Astrocyte of the spinal cord (primary cell): ENCODE measurements around the gene PCID2.

Source experiments
- DNase-seq: peaks from one replicate; pipeline ENCODE4 v3.0.0; 2011; ENCODE audit warnings: low read depth, low spot score
- H3K4me3 ChIP-seq: 2 replicates; pipeline ENCODE4 v1.5.1; 2011; ENCODE audit warnings: low read depth, mild to moderate bottlenecking, low read length, moderate library complexity
- in situ Hi-C: cut with HindIII; loops from 2 replicates; pipeline ENCODE4 v1.10.0; 2017; ENCODE audit warnings: low sequenced_read_pairs
- TF ChIP-seq, protein P1 (sequence below): IDR thresholded peaks from 2 replicates; pipeline ENCODE4 v1.5.1; 2012; ENCODE audit warnings: low read depth, mild to moderate bottlenecking, low read length, inconsistent platforms

PCID2 gene

DNA sequence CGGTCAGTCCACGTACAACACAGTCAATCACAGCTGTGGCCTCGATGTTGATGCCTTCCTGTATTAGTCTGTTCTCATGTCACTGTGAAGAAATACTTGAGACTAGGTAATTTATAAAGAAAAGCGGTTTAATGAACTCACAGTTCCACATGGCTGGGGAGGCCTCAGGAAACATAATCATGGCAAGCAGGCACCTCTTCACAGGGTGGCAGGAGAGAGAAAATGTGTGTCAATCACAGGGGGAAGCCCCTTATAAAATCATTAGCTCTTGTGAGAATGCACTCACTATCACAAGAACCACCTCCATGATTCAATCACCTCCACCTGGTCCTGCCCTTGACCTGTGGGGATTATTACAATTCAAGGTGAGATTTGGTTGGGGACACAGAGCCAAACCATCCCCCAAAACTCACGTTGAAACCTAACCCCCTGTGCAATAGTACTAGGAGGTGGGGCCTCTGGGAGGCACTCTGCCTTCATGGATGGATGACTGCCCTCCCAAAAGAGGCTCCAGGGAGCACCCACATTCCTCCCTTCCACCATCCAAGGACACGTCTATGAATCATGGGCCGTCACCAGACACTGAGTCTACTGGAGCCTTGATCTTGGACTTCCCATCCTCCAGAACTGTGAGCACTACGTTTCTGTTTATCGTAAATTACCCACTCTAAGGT lies 52.4 kb downstream of the PCID2 start:
- TF ChIP-seq, protein P1, sequence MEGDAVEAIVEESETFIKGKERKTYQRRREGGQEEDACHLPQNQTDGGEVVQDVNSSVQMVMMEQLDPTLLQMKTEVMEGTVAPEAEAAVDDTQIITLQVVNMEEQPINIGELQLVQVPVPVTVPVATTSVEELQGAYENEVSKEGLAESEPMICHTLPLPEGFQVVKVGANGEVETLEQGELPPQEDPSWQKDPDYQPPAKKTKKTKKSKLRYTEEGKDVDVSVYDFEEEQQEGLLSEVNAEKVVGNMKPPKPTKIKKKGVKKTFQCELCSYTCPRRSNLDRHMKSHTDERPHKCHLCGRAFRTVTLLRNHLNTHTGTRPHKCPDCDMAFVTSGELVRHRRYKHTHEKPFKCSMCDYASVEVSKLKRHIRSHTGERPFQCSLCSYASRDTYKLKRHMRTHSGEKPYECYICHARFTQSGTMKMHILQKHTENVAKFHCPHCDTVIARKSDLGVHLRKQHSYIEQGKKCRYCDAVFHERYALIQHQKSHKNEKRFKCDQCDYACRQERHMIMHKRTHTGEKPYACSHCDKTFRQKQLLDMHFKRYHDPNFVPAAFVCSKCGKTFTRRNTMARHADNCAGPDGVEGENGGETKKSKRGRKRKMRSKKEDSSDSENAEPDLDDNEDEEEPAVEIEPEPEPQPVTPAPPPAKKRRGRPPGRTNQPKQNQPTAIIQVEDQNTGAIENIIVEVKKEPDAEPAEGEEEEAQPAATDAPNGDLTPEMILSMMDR: no peak
- in situ Hi-C loops: no loop called here
- no peak for DNase-seq
- H3K4me3 ChIP-seq: no peak overlapping the region

DNA sequence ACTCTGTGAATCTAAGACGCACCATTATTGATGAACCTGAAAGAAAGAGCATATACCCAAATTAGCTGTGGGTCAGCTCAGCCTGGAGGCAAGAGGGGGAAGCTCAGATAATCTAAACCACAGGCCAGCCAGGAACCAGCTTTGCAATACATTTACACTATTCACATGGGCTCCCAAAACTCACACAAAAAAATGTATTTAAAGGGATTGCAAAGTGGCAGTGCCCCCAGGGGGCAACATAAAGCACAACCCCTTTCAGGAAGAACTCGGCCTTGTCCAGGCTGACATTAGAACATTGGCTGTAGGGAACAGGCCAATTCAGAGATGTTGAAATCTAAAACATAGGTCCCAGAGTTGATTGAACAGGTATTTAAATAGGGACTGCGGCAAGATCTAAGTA lies 53.3 kb downstream of the PCID2 start:
- TF ChIP-seq, protein P1: no peak
- no peak overlapping the region for H3K4me3 ChIP-seq
- in situ Hi-C loops: no loop called here
- DNase-seq: no peak

DNA sequence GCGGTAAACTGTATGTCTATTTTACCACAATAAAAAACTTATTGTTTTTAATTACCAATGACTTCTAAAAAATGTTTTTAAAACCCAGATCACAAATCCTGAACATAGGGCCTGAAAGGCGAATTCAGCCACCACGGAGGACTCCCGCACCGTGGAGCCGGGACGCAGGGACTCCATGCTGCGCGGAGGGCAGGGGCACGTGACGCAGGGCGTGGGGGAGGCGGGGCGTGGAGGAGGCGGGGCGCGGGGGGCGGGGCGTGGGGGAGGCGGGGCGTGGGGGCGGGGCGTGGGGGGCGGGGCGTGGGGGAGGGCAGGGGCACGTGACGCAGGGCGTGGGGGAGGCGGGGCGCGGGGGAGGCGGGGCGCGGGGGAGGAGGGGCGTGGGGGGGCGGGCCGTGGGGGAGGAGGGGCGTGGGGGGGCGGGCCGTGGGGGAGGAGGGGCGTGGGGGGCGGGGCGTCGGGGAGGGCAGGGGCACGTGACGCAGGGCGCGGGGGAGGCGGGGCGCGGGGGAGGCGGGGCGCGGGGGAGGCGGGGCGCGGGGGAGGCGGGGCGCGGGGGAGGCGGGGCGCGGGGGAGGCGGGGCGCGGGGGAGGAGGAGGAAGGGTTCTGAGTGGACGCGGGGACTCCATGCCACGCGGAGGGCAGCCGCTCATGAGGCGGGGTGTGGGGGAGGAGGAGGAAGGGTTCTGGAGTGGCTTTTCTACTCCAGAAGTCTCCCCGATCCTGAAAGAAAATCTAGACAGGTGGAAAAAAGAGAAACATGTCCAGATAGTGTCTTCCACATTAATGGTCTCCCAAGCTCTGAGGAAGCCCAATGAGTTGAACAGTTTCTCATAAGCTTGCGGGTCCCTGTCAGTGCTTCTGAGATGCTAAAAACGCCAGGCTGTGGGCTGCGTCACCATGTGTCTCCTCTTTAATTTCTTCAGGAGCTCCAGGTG lies 54.4 kb downstream of the PCID2 start:
- peak overlapping the region; percentile 25 for H3K4me3 ChIP-seq
- in situ Hi-C loops: no loop called here
- TF ChIP-seq, protein P1: no peak
- peak; percentile 64 for DNase-seq

DNA sequence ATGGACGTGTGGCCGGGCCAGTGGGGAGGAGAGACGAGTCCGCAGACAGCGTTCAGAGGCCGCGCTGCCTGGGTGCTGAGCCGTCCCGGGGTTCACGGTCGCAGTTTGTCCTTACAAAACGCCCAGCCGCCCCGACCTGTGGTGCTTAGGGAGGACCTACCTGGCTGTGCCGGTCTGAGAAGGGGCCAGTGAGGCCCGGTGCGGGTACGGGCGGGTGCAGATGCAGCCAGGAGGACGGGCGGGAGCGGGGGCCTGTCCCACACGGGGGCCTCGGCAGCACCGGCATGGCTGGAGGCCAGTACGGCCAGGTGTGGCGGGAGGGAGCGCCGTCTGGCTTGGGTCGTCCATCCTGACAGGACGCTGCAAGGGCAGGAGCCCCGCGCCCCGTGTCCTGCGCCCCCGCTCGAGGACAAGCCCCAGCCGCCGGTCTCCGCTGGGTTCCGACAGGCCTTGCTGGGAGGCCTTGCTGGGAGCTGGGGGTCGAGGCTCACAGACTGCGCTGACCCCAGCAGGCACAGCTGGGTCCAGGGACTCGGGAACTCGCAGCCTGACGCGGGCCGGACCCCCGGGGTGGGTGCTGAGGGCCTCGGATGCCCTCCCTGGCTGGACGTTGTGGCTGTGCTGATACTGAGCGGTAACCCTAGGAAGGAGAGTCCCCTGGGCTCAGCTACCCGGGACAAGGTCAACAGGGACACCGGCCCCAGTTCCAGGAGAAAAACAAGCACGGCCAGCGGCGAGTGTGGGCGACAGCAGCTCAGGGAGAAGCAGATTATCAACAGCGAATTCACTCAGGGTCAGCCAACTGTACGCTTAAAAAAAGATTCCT lies 55.3 kb downstream of the PCID2 start:
- TF ChIP-seq, protein P1: no peak
- in situ Hi-C loops: no loop called here
- H3K4me3 ChIP-seq: peak overlapping the region; percentile 21
- DNase-seq: peak; percentile 2

DNA sequence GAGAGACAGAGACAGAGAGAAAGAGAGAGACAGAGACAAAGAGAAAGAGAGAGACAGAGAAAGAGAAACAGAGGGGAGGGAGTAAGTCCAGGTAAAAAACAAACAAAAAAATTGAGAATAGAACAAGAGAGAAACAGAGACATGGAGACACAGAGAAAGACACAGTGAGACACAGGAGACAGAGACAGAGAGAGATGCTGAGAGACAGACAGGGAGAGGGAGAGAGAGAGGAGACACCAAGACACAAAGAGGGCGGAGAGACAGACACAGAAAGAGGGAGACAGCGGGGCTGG lies 55.8 kb downstream of the PCID2 start:
- no peak overlapping the region for H3K4me3 ChIP-seq
- DNase-seq: no peak
- in situ Hi-C loops: no loop called here
- TF ChIP-seq, protein P1: no peak

DNA sequence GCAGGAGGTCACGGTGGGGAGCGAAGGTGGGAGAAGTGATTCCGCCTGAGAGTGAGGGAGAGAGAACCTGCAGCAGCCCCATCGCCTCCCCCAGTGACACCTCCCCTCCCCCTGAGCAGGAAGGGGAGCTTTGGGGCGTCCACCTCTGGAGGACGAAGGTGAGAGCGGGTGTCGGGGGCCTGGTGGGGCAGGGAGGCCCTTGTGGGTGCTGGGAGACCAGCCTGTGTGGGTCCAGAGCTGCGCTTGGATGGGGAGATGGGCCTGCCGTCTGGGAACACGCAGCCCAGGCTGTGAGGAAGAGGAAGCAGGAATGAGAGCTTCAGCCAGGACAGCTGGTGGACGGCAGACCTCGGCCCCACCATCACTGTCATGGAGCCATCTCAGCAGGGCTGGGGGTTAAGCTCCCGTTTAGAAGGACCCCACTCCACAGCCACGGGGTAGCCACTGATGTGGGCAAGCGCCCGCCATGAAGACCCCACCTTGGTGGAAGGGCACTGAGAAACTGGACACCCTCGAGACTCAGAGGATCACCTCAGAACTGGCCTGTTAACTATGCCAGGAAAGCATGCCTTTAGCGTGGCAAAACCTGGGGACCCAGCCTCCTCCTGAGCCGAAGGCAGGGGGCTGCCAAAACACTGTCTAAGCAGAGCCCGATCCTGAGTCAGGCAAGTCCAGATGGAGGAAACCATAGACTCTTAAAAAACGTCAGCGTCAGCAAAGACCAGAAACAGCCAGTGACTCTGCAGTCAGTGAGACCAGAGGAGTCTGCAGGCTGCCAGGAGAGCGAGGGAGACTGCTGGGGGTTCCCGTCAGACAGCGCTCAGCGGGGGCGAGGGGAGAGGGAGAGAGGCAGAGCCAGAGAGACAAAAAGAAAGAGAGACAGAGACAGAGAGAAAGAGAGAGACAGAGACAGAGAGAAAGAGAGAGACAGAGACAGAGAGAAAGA lies 56.5 kb downstream of the PCID2 start:
- TF ChIP-seq, protein P1: no peak
- in situ Hi-C loops: no loop called here
- no peak overlapping the region for H3K4me3 ChIP-seq
- peak; percentile 68 for DNase-seq
